NCI-H460 (cell line): ENCODE measurements around the gene TPGS2. TPM values are rescaled to one million over a fixed set of nuclear protein-coding genes. Genes with fewer than 3 reads are reported as not detected.
"Not testable (repeated sequence)": the region's sequence is repeated elsewhere in the genome, so short reads cannot be mapped to it uniquely, and the experiment has no call there.

Experiments
- DNase-seq: peaks from one replicate; pipeline ENCODE4 v3.0.0-alpha.2; 2016; ENCODE audit warnings: low read depth; ENCODE audit errors: extremely low read depth
- total RNA-seq: library from RNA; depleted of rRNA; stranded (reverse); fragments of >200 nt; shearing (Covaris generic); gene quantifications from 2 replicates; pipeline ENCODE4 v1.2.3, GENCODE V29; 2014

Gene TPGS2
- total RNA-seq, 1 experiment from 2014 or later = 80.0 TPM

GRCh38 chr18:36826556-36826955 is 2.2 kb downstream of the TPGS2 start:
- no peak for DNase-seq

- DNase-seq = no peak
These were observed 3.3 kb downstream of the TPGS2 start for GRCh38 chr18:36825526-36825925.

GRCh38 chr18:36821681-36822080 is 7.1 kb downstream of the TPGS2 start:
- no peak for DNase-seq

GRCh38 chr18:36819621-36820020 is 9.2 kb downstream of the TPGS2 start:
- DNase-seq = no peak

GRCh38 chr18:36818652-36819051 is 10.2 kb downstream of the TPGS2 start:
- no peak for DNase-seq

GRCh38 chr18:36817039-36817438 is 11.8 kb downstream of the TPGS2 start:
- no peak for DNase-seq

- DNase-seq = not testable (repeated sequence)
These were observed 12.7 kb downstream of the TPGS2 start for GRCh38 chr18:36816096-36816495.

- DNase-seq = no peak
These were observed 13.8 kb downstream of the TPGS2 start for GRCh38 chr18:36814994-36815393.

GRCh38 chr18:36813824-36814223 is 15.0 kb downstream of the TPGS2 start:
- DNase-seq = no peak

- no peak for DNase-seq
These were observed 15.6 kb downstream of the TPGS2 start for GRCh38 chr18:36813101-36813775.

- no peak for DNase-seq
These were observed 16.1 kb downstream of the TPGS2 start for GRCh38 chr18:36812678-36813077.

- DNase-seq = no peak
These were observed 16.8 kb downstream of the TPGS2 start for GRCh38 chr18:36811955-36812354.

- no peak for DNase-seq
These were observed 17.4 kb downstream of the TPGS2 start for GRCh38 chr18:36811430-36811829.

- peak; percentile 70 for DNase-seq
These were observed 19.0 kb downstream of the TPGS2 start for GRCh38 chr18:36809590-36810381.

- DNase-seq = no peak
These were observed 20.1 kb downstream of the TPGS2 start for GRCh38 chr18:36808681-36809080.

GRCh38 chr18:36805105-36805504 is 23.7 kb downstream of the TPGS2 start:
- no peak for DNase-seq

GRCh38 chr18:36798738-36799473 is 29.9 kb downstream of the TPGS2 start:
- DNase-seq = no peak

GRCh38 chr18:36792634-36793283 is 36.0 kb downstream of the TPGS2 start:
- no peak for DNase-seq

GRCh38 chr18:36786686-36787085 is 42.1 kb downstream of the TPGS2 start:
- DNase-seq = peak; percentile 91

- no peak for DNase-seq
These were observed 45.0 kb downstream of the TPGS2 start for GRCh38 chr18:36783792-36784191.

- no peak for DNase-seq
These were observed 46.1 kb downstream of the TPGS2 start for GRCh38 chr18:36782710-36783109.
